Astrocyte (in vitro differentiated cells and primary cell): ENCODE measurements around the gene RPS6KA1. TPM values are rescaled to one million over a fixed set of nuclear protein-coding genes. Genes with fewer than 3 reads are reported as not detected.

Experiments
- microRNA-seq: library from miRNA; unstranded; fragments of <30 nt; microRNA quantifications from one replicate; pipeline ENCODE4 v1.2.0, GENCODE V29; 2020
- total RNA-seq: library from RNA; stranded (reverse); gene quantifications from 2 replicates; pipeline ENCODE4 v1.2.1, GENCODE V29; 2021

The RPS6KA1 gene
- total RNA-seq, 1 donor from 2014 or later = 11.8 TPM

Small RNAs within 50 kb of the gene (microRNA-seq; reads per million reads assigned to microRNA genes)
- gene MIR1976 = 4.9 reads per million, percentile 20 among the genes with 10 or more reads in this experiment

Other genes with a start within 250 kb of the RPS6KA1 start
- 301 and 324 TPM in 2 replicates for gene SH3BGRL3, start 249.7 kb upstream of the RPS6KA1 start, total RNA-seq
- gene UBXN11, start 223.1 kb upstream of the RPS6KA1 start, total RNA-seq = 12.8 and 13.7 TPM in 2 replicates
- 1.9 TPM in 1 of 2 replicates, not detected in the other for gene CD52, start 211.8 kb upstream of the RPS6KA1 start, total RNA-seq
- gene CRYBG2, start 175.6 kb upstream of the RPS6KA1 start, total RNA-seq = 1.8 and 5.3 TPM in 2 replicates
- gene ZNF683, start 157.0 kb upstream of the RPS6KA1 start, total RNA-seq = not detected in 2 replicates
- 16.7 and 43.7 TPM in 2 replicates for gene LIN28A, start 118.9 kb upstream of the RPS6KA1 start, total RNA-seq
- 87.2 and 94.4 TPM in 2 replicates for gene DHDDS, start 97.4 kb upstream of the RPS6KA1 start, total RNA-seq
- gene HMGN2, start 57.3 kb upstream of the RPS6KA1 start, total RNA-seq = 111 and 124 TPM in 2 replicates
- gene ARID1A, start 166.3 kb downstream of the RPS6KA1 start, total RNA-seq = 72.3 and 85.1 TPM in 2 replicates